Omental fat pad (tissue), 4 donors: Measurements from ENCODE around the gene SNX18. TPM values are rescaled to one million over a fixed set of nuclear protein-coding genes. Genes with fewer than 3 reads are reported as not detected.

ENCODE experiments used
- ATAC-seq: fragments of 150-250 bp; one replicate; pipeline ENCODE4 v1.9.1; 2016; ENCODE audit warnings: mild to moderate bottlenecking, moderate library complexity; ENCODE audit not compliant: low FRiP score
- DNase-seq: peaks from one replicate; pipeline ENCODE4 v3.0.0-alpha.2; 2019; ENCODE audit warnings: low spot score
- total RNA-seq, 4 donors: library from RNA; depleted of rRNA; stranded (reverse); fragments of >200 nt; gene quantifications; one replicate each; pipeline ENCODE4 v1.1.0, GENCODE V29; 2016
- TF ChIP-seq, protein P1 (sequence below), 3 donors: fragments of 450-650 bp; IDR thresholded peaks; one replicate each; pipeline ENCODE4 v1.5.1; 2016 to 2017; ENCODE audit warnings: antibody characterized with exemption in 3 of 3, mild to moderate bottlenecking in 3 of 3, moderate library complexity in 2 of 3

Gene SNX18
- total RNA-seq, 4 donors from 2014 or later, result 21.9 to 53.9 (median 31.1) TPM

GRCh38 chr5:54563083-54563761 lies 45.7 kb downstream of the SNX18 start:
- no peak for ATAC-seq
- TF ChIP-seq, protein P1, sequence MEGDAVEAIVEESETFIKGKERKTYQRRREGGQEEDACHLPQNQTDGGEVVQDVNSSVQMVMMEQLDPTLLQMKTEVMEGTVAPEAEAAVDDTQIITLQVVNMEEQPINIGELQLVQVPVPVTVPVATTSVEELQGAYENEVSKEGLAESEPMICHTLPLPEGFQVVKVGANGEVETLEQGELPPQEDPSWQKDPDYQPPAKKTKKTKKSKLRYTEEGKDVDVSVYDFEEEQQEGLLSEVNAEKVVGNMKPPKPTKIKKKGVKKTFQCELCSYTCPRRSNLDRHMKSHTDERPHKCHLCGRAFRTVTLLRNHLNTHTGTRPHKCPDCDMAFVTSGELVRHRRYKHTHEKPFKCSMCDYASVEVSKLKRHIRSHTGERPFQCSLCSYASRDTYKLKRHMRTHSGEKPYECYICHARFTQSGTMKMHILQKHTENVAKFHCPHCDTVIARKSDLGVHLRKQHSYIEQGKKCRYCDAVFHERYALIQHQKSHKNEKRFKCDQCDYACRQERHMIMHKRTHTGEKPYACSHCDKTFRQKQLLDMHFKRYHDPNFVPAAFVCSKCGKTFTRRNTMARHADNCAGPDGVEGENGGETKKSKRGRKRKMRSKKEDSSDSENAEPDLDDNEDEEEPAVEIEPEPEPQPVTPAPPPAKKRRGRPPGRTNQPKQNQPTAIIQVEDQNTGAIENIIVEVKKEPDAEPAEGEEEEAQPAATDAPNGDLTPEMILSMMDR (IDR thresholded peaks at IDR 0.05), result no peak
- DNase-seq, result no peak

DNA sequence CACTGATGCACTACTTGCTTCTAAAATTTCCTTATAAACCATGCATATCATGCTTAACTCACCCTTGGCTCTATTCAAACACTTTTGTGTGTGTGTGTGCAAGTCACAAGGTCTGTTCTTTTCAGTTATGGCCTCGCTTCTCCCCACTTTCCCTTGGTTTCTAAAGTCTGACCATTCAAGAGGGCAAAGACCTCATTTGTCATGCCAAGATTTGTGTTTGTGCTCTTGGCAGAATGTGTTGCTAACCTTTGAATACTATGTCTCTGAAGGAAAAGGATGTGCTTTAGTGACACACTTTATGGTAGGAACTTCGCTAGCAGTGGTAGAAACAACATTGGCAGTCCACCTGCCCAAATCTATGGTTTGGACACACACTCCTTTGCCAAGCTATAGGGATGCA lies 50.4 kb downstream of the SNX18 start:
- TF ChIP-seq, protein P1 (IDR thresholded peaks at IDR 0.05), result no peak
- no peak for ATAC-seq
- no peak for DNase-seq

DNA sequence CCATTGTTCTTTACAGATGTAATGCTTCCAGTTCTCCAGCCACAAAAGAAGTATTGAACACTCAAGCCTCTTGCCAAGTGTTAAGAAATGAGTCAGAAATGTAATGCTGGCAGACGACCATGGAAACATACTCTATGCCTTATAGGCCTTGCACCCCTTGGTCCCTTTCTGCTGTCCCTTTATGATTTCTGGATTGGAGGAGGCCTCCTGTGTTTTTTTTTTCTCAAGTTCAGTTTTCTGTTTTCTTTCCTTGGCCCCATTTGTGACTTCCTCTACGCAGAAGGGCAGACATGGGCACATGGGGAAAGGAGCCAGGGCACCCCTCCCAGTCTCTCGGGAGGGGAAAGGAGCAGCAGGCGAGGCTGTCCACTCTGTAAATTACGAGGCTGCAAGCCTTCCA lies 53.4 kb downstream of the SNX18 start:
- TF ChIP-seq, protein P1 (IDR thresholded peaks at IDR 0.05), result no peak
- ATAC-seq (no peak), DNase-seq (no peak)

- TF ChIP-seq, protein P1 (IDR thresholded peaks at IDR 0.05), result no peak
- ATAC-seq (no peak), DNase-seq (no peak)
Measured at GRCh38 chr5:54571462-54571861, 53.9 kb downstream of the SNX18 start.

- ATAC-seq (no peak), DNase-seq (no peak)
- TF ChIP-seq, protein P1 (IDR thresholded peaks at IDR 0.05), result no peak
Measured at GRCh38 chr5:54573812-54574489, 56.4 kb downstream of the SNX18 start.

DNA sequence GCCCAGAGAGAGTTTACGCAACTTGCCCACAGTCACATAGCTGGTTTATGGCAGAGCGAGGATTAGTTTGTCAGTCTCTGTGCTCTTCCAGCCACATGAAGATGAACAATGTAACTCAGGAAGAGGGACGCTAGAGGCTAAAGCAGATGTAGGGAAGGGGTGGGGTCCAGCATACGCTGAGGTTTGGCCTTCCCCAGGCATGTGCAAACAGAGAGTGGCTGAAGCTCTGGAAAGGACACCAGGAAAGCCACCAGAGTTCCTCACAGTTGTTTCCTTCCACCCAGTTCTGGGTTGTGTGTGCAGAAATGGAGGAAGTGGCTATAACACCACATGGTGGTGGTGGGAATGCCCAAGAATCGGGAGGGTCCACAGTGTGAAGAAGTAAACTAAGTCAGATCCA lies 60.0 kb downstream of the SNX18 start:
- TF ChIP-seq, protein P1 (IDR thresholded peaks at IDR 0.05), result no peak
- no peak for DNase-seq
- no peak for ATAC-seq
